Measurements from ENCODE around the gene CPNE6.
A peak's percentile ranks its signal among the peaks of the same experiment; 100 is the strongest.

Gene CPNE6

GRCh38 chr14:24068711-24069410, 2.5 kb upstream of the CPNE6 start:
- Histone ChIP-seq H3K4me3 (ENCODE audit: low read length in 2 of 2) (no peak overlapping the region), H3K9ac (ENCODE audit: low read depth in 1 of 2, low read length in 2 of 2) (no peak overlapping the region), H3K27me3 (ENCODE audit: control insufficient read depth in 2 of 2, insufficient read depth in 2 of 2, low read length in 2 of 2) (no peaks in the 10 kb centered on the region), H3K9me3 (ENCODE audit: control insufficient read depth in 2 of 2, low read length in 2 of 2) (no peaks in the 10 kb centered on the region), H3K4me1 (ENCODE audit: control insufficient read depth in 2 of 2, insufficient read depth in 2 of 2, low read length in 2 of 2) (peaks cover 27 to 33% of the 10 kb centered on the region in 2 donors), H3K27ac (ENCODE audit: low read depth in 2 of 2, low read length in 2 of 2) (no peak overlapping the region), H3K36me3 (ENCODE audit: control insufficient read depth in 2 of 2, insufficient read depth in 2 of 2, low read length in 2 of 2) (no peaks in the 10 kb centered on the region)

- no peaks in the 10 kb centered on the region for H3K9me3 ChIP-seq (ENCODE audit: control insufficient read depth in 2 of 2, low read length in 2 of 2)
- no peak overlapping the region for H3K27ac ChIP-seq (ENCODE audit: low read depth in 2 of 2, low read length in 2 of 2)
- peaks cover 27 to 33% of the 10 kb centered on the region in 2 donors for H3K4me1 ChIP-seq (ENCODE audit: control insufficient read depth in 2 of 2, insufficient read depth in 2 of 2, low read length in 2 of 2)
- no peak overlapping the region for H3K9ac ChIP-seq (ENCODE audit: low read depth in 1 of 2, low read length in 2 of 2)
- H3K27me3 ChIP-seq (ENCODE audit: control insufficient read depth in 2 of 2, insufficient read depth in 2 of 2, low read length in 2 of 2) = no peaks in the 10 kb centered on the region
- no peak overlapping the region for H3K4me3 ChIP-seq (ENCODE audit: low read length in 2 of 2)
- H3K36me3 ChIP-seq (ENCODE audit: control insufficient read depth in 2 of 2, insufficient read depth in 2 of 2, low read length in 2 of 2) = no peaks in the 10 kb centered on the region
Measured at GRCh38 chr14:24069411-24069735, 2.0 kb upstream of the CPNE6 start.

- Histone ChIP-seq H3K4me1 (ENCODE audit: control insufficient read depth in 2 of 2, insufficient read depth in 2 of 2, low read length in 2 of 2) (peaks cover 27 to 37% of the 10 kb centered on the region in 2 donors), H3K27ac (ENCODE audit: low read depth in 2 of 2, low read length in 2 of 2) (no peak overlapping the region)
Measured at GRCh38 chr14:24070285-24071143, 848 bp upstream of the CPNE6 start.

DNA sequence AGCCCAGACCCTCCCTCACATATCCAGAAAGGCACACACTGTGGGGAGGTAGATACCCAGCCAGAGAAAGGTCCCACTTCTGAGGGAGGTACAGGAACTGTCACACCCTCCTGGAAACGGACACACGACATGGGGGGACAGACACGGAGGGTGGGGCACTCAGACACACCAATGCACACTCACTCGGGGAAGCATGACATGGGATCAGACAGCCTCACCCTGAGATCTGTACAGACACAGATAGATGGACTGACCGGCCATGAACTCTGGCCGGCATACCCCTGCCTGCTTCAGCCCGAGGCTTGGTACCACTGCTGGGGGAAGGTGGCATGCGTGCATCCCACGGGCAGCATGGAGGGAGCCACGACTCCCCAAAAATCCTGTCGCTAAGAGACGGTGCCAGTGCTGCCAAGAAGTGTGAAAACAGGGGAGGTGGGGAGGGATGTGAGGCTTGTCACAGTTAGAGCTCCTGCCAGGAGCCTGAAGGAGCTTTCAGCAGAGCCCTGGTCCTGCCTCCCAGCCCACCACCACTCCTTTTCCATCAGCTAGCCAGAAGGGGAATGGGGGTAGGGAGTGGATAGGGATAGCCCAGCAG, 571 bp downstream of the CPNE6 start:
- Histone ChIP-seq H3K27me3 (ENCODE audit: control insufficient read depth in 2 of 2, insufficient read depth in 2 of 2, low read length in 2 of 2) (no peaks in the 10 kb centered on the region), H3K4me3 (ENCODE audit: low read length in 2 of 2) (peak overlapping the region in 1 of 2 donors; percentile 13), H3K9ac (ENCODE audit: low read depth in 1 of 2, low read length in 2 of 2) (no peak overlapping the region), H3K27ac (ENCODE audit: low read depth in 2 of 2, low read length in 2 of 2) (no peak overlapping the region), H3K9me3 (ENCODE audit: control insufficient read depth in 2 of 2, low read length in 2 of 2) (no peaks in the 10 kb centered on the region), H3K36me3 (ENCODE audit: control insufficient read depth in 2 of 2, insufficient read depth in 2 of 2, low read length in 2 of 2) (no peaks in the 10 kb centered on the region), H3K4me1 (ENCODE audit: control insufficient read depth in 2 of 2, insufficient read depth in 2 of 2, low read length in 2 of 2) (peaks cover 21 to 28% of the 10 kb centered on the region in 2 donors)

More at GRCh38 chr14:24070285-24071143, 848 bp upstream of the CPNE6 start:
- Histone ChIP-seq H3K4me3 (ENCODE audit: low read length in 2 of 2) (no peak overlapping the region), H3K27me3 (ENCODE audit: control insufficient read depth in 2 of 2, insufficient read depth in 2 of 2, low read length in 2 of 2) (no peaks in the 10 kb centered on the region), H3K9ac (ENCODE audit: low read depth in 1 of 2, low read length in 2 of 2) (no peak overlapping the region), H3K9me3 (ENCODE audit: control insufficient read depth in 2 of 2, low read length in 2 of 2) (no peaks in the 10 kb centered on the region), H3K36me3 (ENCODE audit: control insufficient read depth in 2 of 2, insufficient read depth in 2 of 2, low read length in 2 of 2) (no peaks in the 10 kb centered on the region)

DNA sequence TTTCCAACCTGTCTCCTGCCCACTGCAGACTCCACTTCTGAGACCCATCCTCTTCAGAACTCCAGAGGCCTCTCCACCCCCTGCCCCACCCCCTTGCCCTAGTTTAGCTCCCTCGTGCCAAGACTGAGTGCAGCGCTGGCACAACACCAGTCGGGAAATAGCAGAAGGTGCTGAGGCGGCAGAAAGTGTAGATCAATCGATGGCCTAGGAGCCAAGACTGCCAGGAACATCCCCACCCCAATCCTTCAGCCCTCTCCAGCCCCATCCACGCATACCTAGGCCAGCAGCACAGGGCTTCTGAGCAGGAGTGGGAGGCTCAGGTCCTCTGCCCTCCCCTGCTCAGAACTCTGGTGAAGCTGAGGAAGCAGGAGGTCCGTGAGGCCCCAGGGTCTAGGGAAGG, 1.1 kb downstream of the CPNE6 start:
- Histone ChIP-seq H3K9me3 (ENCODE audit: control insufficient read depth in 2 of 2, low read length in 2 of 2) (no peaks in the 10 kb centered on the region), H3K4me3 (ENCODE audit: low read length in 2 of 2) (no peak overlapping the region), H3K9ac (ENCODE audit: low read depth in 1 of 2, low read length in 2 of 2) (no peak overlapping the region), H3K27me3 (ENCODE audit: control insufficient read depth in 2 of 2, insufficient read depth in 2 of 2, low read length in 2 of 2) (no peaks in the 10 kb centered on the region), H3K36me3 (ENCODE audit: control insufficient read depth in 2 of 2, insufficient read depth in 2 of 2, low read length in 2 of 2) (no peaks in the 10 kb centered on the region), H3K4me1 (ENCODE audit: control insufficient read depth in 2 of 2, insufficient read depth in 2 of 2, low read length in 2 of 2) (peaks cover 16 to 22% of the 10 kb centered on the region in 2 donors), H3K27ac (ENCODE audit: low read depth in 2 of 2, low read length in 2 of 2) (no peak overlapping the region)

GRCh38 chr14:24072881-24073877, 1.8 kb downstream of the CPNE6 start:
- no peaks in the 10 kb centered on the region for H3K9me3 ChIP-seq (ENCODE audit: control insufficient read depth in 2 of 2, low read length in 2 of 2)
- H3K36me3 ChIP-seq (ENCODE audit: control insufficient read depth in 2 of 2, insufficient read depth in 2 of 2, low read length in 2 of 2) = no peaks in the 10 kb centered on the region
- no peaks in the 10 kb centered on the region for H3K27me3 ChIP-seq (ENCODE audit: control insufficient read depth in 2 of 2, insufficient read depth in 2 of 2, low read length in 2 of 2)
- no peak overlapping the region for H3K9ac ChIP-seq (ENCODE audit: low read depth in 1 of 2, low read length in 2 of 2)
- no peak overlapping the region for H3K27ac ChIP-seq (ENCODE audit: low read depth in 2 of 2, low read length in 2 of 2)
- peaks cover 12 to 18% of the 10 kb centered on the region in 2 donors for H3K4me1 ChIP-seq (ENCODE audit: control insufficient read depth in 2 of 2, insufficient read depth in 2 of 2, low read length in 2 of 2)
- no peak overlapping the region for H3K4me3 ChIP-seq (ENCODE audit: low read length in 2 of 2)

GRCh38 chr14:24074625-24075484, 3.5 kb downstream of the CPNE6 start:
- peaks cover 12 to 18% of the 10 kb centered on the region in 2 donors for H3K4me1 ChIP-seq (ENCODE audit: control insufficient read depth in 2 of 2, insufficient read depth in 2 of 2, low read length in 2 of 2)
- no peak overlapping the region for H3K27ac ChIP-seq (ENCODE audit: low read depth in 2 of 2, low read length in 2 of 2)
- H3K27me3 ChIP-seq (ENCODE audit: control insufficient read depth in 2 of 2, insufficient read depth in 2 of 2, low read length in 2 of 2) = peaks cover 0 to 3% of the 10 kb centered on the region in 2 donors
- H3K9ac ChIP-seq (ENCODE audit: low read depth in 1 of 2, low read length in 2 of 2) = no peak overlapping the region
- H3K36me3 ChIP-seq (ENCODE audit: control insufficient read depth in 2 of 2, insufficient read depth in 2 of 2, low read length in 2 of 2) = no peaks in the 10 kb centered on the region
- no peaks in the 10 kb centered on the region for H3K9me3 ChIP-seq (ENCODE audit: control insufficient read depth in 2 of 2, low read length in 2 of 2)
- no peak overlapping the region for H3K4me3 ChIP-seq (ENCODE audit: low read length in 2 of 2)

GRCh38 chr14:24075485-24076301, 4.3 kb downstream of the CPNE6 start:
- Histone ChIP-seq H3K9me3 (ENCODE audit: control insufficient read depth in 2 of 2, low read length in 2 of 2) (no peaks in the 10 kb centered on the region), H3K27me3 (ENCODE audit: control insufficient read depth in 2 of 2, insufficient read depth in 2 of 2, low read length in 2 of 2) (peaks cover 0 to 3% of the 10 kb centered on the region in 2 donors), H3K4me1 (ENCODE audit: control insufficient read depth in 2 of 2, insufficient read depth in 2 of 2, low read length in 2 of 2) (peaks cover 15 to 22% of the 10 kb centered on the region in 2 donors), H3K36me3 (ENCODE audit: control insufficient read depth in 2 of 2, insufficient read depth in 2 of 2, low read length in 2 of 2) (no peaks in the 10 kb centered on the region), H3K4me3 (ENCODE audit: low read length in 2 of 2) (no peak overlapping the region), H3K9ac (ENCODE audit: low read depth in 1 of 2, low read length in 2 of 2) (no peak overlapping the region), H3K27ac (ENCODE audit: low read depth in 2 of 2, low read length in 2 of 2) (no peak overlapping the region)
